ENCODE results near the gene UGT3A2. TPM values are rescaled to one million over a fixed set of nuclear protein-coding genes. Genes with fewer than 3 reads are reported as not detected.

Gene UGT3A2
- total and polyA plus RNA-seq, 2 of the 4 experiments (the other 2 are of a cell fraction): not detected

GRCh38 chr5:36027711-36028110, 39.0 kb downstream of the UGT3A2 start:
- ChIA-PET POLR2A (ENCODE audit: unreplicated experiment) (no interaction called here), CTCF (interaction anchor here (0.6 kb wide), 1 partner anchor 291 kb away, joined by 3 read pairs; no protein-coding TSS in a partner anchor)
- H3K36me3 ChIP-seq (ENCODE audit: control insufficient read depth, insufficient read depth, low read length): no peaks in the 10 kb centered on the region
- H4K20me1 ChIP-seq (ENCODE audit: insufficient read depth, low read length): no peaks in the 10 kb centered on the region
- H3K27me3 ChIP-seq (ENCODE audit: control insufficient read depth, insufficient read depth, low read length): peaks cover 2% of the 10 kb centered on the region; the same call in 1 of the 2 replicates
- dilution Hi-C loops (cut with HindIII; ENCODE audit: low sequenced_read_pairs, unreplicated experiment): no loop called here
- H3K14ac ChIP-seq (replicated peaks; ENCODE audit: low read depth, low read length): no peak overlapping the region
- ATAC-seq (ENCODE audit: low read depth) (no peak), DNase-seq (no peak)
- H3K4ac ChIP-seq (ENCODE audit: low read depth, low read length): no peak overlapping the region
- H2BK20ac ChIP-seq (ENCODE audit: low read depth, low read length): no peak overlapping the region
- no peaks in the 10 kb centered on the region for H3K9me1 ChIP-seq (ENCODE audit: insufficient read depth, low read length)
- no peak overlapping the region for H2AK9ac ChIP-seq (replicated peaks; ENCODE audit: low read depth, low read length, poor library complexity)
- H3K23ac ChIP-seq (ENCODE audit: low read depth, low read length): no peak overlapping the region
- TF ChIP-seq POLR2A (IDR thresholded peaks at IDR 0.05; ENCODE audit: low read depth, low read length) (no peak), CTCF (conservative IDR thresholded peaks at IDR 0.05; ENCODE audit: low read depth, low read length) (no peak), ELK1 (IDR thresholded peaks at IDR 0.05; ENCODE audit: borderline replicate concordance, low read depth, low read length) (no peak), RFX5 (IDR thresholded peaks at IDR 0.05; ENCODE audit: low read depth, low read length) (no peak), RAD21 (IDR thresholded peaks at IDR 0.05; ENCODE audit: low read length) (no peak), BHLHE40 (IDR thresholded peaks at IDR 0.05; ENCODE audit: low read depth, low read length) (no peak), SMC3 (IDR thresholded peaks at IDR 0.05; ENCODE audit: low read depth, low read length) (no peak), MAZ (IDR thresholded peaks at IDR 0.05; ENCODE audit: borderline replicate concordance, low read depth, low read length) (no peak), CEBPB (IDR thresholded peaks at IDR 0.05; ENCODE audit: low read depth, low read length) (no peak), USF2 (IDR thresholded peaks at IDR 0.05; ENCODE audit: low read depth, low read length) (no peak), MXI1 (IDR thresholded peaks at IDR 0.05; ENCODE audit: borderline replicate concordance, low read depth, low read length) (no peak), CHD1 (IDR thresholded peaks at IDR 0.05; ENCODE audit: low read depth, low read length) (no peak), MAFK (IDR thresholded peaks at IDR 0.05; ENCODE audit: low read depth, low read length) (no peak), FOS (IDR thresholded peaks at IDR 0.05; ENCODE audit: low read depth, low read length) (no peak), NFE2L2 (IDR thresholded peaks at IDR 0.05; ENCODE audit: low read depth, low read length) (no peak), RCOR1 (IDR thresholded peaks at IDR 0.05; ENCODE audit: insufficient replicate concordance, low read length) (no peak)
- no peak overlapping the region for H3K56ac ChIP-seq (ENCODE audit: extremely low read depth, insufficient read depth, low read length)
- no CpG with 5 or more reads among the region's 8 CpGs for WGBS, 2 experiments (ENCODE audit: extremely low coverage in 2 of 2, insufficient read length in 1 of 2)
- no peak overlapping the region for H3K9ac ChIP-seq (ENCODE audit: low read depth, low read length)
- H2AK5ac ChIP-seq (ENCODE audit: low read depth, low read length): no peak overlapping the region
- no peak overlapping the region for H2BK15ac ChIP-seq (ENCODE audit: low read depth, low read length)
- no peak overlapping the region for H2BK120ac ChIP-seq (ENCODE audit: low read depth, low read length)
- no peak overlapping the region for H2BK5ac ChIP-seq (ENCODE audit: low read depth, low read length, poor library complexity, severe bottlenecking)
- intact Hi-C loops (cut with micrococcal nuclease): no loop called here
- H2AFZ ChIP-seq (replicated peaks; ENCODE audit: low read length, poor library complexity): no peak overlapping the region
- H3K79me1 ChIP-seq (ENCODE audit: low read depth in 1 of 2, low read length in 2 of 2): no peaks in the 10 kb centered on the region
- no peak overlapping the region for H3K18ac ChIP-seq (ENCODE audit: low read depth, low read length)
- no peak overlapping the region for H4K5ac ChIP-seq (ENCODE audit: low read depth, low read length)
- in situ Hi-C loops (cut with MboI; ENCODE audit: low sequenced_read_pairs): no loop called here
- H3K4me2 ChIP-seq (ENCODE audit: low read depth, low read length): no peak overlapping the region
- no peak overlapping the region for H4K91ac ChIP-seq (ENCODE audit: insufficient read depth, low read depth, low read length)
- H3K27ac ChIP-seq (ENCODE audit: insufficient read depth, low read length): no peak overlapping the region
- no TSS peak for BruUV-seq (replicated peaks)
- H4K8ac ChIP-seq (ENCODE audit: low read depth in 2 of 2, low read length in 2 of 2): no peak overlapping the region
- no peak overlapping the region for H3K4me3 ChIP-seq (ENCODE audit: insufficient read depth, low read depth, low read length)
- H3K4me1 ChIP-seq (ENCODE audit: control insufficient read depth, insufficient read depth, low read length): no peaks in the 10 kb centered on the region
- H3K9me3 ChIP-seq (ENCODE audit: control insufficient read depth, insufficient read depth, low read length): no peaks in the 10 kb centered on the region
